Measurements from ENCODE around the gene SHROOM3.
A peak's percentile ranks its signal among the peaks of the same experiment; 100 is the strongest.

Gene SHROOM3

GRCh38 chr4:76754439-76754838 lies 319.4 kb downstream of the SHROOM3 start:
- TF ChIP-seq TAF1 (IDR thresholded peaks at IDR 0.05; ENCODE audit: low read depth) (no peak), TCF12 (IDR thresholded peaks at IDR 0.05; ENCODE audit: low read depth) (no peak), MAX (IDR thresholded peaks at IDR 0.05) (no peak), EP300 (IDR thresholded peaks at IDR 0.05; ENCODE audit: borderline replicate concordance) (no peak), ZBTB7A (IDR thresholded peaks at IDR 0.05; ENCODE audit: low read depth) (no peak), CREB1 (IDR thresholded peaks at IDR 0.05; ENCODE audit: low read depth) (no peak), EGR1 (IDR thresholded peaks at IDR 0.05) (no peak), USF1 (IDR thresholded peaks at IDR 0.05) (no peak), FOXM1 (IDR thresholded peaks at IDR 0.05; ENCODE audit: borderline replicate concordance, low read depth) (no peak), YY1 (IDR thresholded peaks at IDR 0.05; ENCODE audit: low read depth) (no peak), CEBPB (IDR thresholded peaks at IDR 0.05) (no peak)

GRCh38 chr4:76755756-76756155 lies 320.7 kb downstream of the SHROOM3 start:
- TF ChIP-seq REST (IDR thresholded peaks at IDR 0.05; ENCODE audit: low read depth) (no peak), TAF1 (IDR thresholded peaks at IDR 0.05; ENCODE audit: low read depth) (no peak), FOXM1 (IDR thresholded peaks at IDR 0.05; ENCODE audit: borderline replicate concordance, low read depth) (no peak), CEBPB (IDR thresholded peaks at IDR 0.05) (no peak), ZBTB7A (IDR thresholded peaks at IDR 0.05; ENCODE audit: low read depth) (no peak), EGR1 (IDR thresholded peaks at IDR 0.05) (no peak), TCF12 (IDR thresholded peaks at IDR 0.05; ENCODE audit: low read depth) (no peak), USF1 (IDR thresholded peaks at IDR 0.05) (no peak), RAD21 (IDR thresholded peaks at IDR 0.05; ENCODE audit: low read depth) (no peak), YY1 (IDR thresholded peaks at IDR 0.05; ENCODE audit: low read depth) (no peak), MAX (IDR thresholded peaks at IDR 0.05) (no peak), NFIC (IDR thresholded peaks at IDR 0.05) (no peak), TEAD4 (IDR thresholded peaks at IDR 0.05) (no peak), EP300 (IDR thresholded peaks at IDR 0.05; ENCODE audit: borderline replicate concordance) (no peak), CREB1 (IDR thresholded peaks at IDR 0.05; ENCODE audit: low read depth) (no peak)

GRCh38 chr4:76756416-76756815 lies 321.4 kb downstream of the SHROOM3 start:
- no peak for TF ChIP-seq MAX (IDR thresholded peaks at IDR 0.05)

- TF ChIP-seq TEAD4 (IDR thresholded peaks at IDR 0.05) (no peak), TAF1 (IDR thresholded peaks at IDR 0.05; ENCODE audit: low read depth) (no peak), USF1 (IDR thresholded peaks at IDR 0.05) (no peak), EGR1 (IDR thresholded peaks at IDR 0.05) (no peak), NFIC (IDR thresholded peaks at IDR 0.05) (no peak), RAD21 (IDR thresholded peaks at IDR 0.05; ENCODE audit: low read depth) (no peak)
Measured at GRCh38 chr4:76757418-76757939, 322.4 kb downstream of the SHROOM3 start.

GRCh38 chr4:76758290-76758882 lies 323.4 kb downstream of the SHROOM3 start:
- TF ChIP-seq REST (IDR thresholded peaks at IDR 0.05; ENCODE audit: low read depth) (no peak), NFIC (IDR thresholded peaks at IDR 0.05) (peak; percentile 57), YY1 (IDR thresholded peaks at IDR 0.05; ENCODE audit: low read depth) (0 out of 2 replicates have a peak, but pooled peaks have one; percentile 58), RAD21 (IDR thresholded peaks at IDR 0.05; ENCODE audit: low read depth) (peak; percentile 47)

GRCh38 chr4:76758996-76759395 lies 324.0 kb downstream of the SHROOM3 start:
- no peak for TF ChIP-seq RAD21 (IDR thresholded peaks at IDR 0.05; ENCODE audit: low read depth)

All from Ishikawa (cell line).